Measurements from ENCODE around the gene EGR1. TPM values are rescaled to one million over a fixed set of nuclear protein-coding genes. Genes with fewer than 3 reads are reported as not detected.

EGR1 gene
- polyA plus RNA-seq, 1 donor from 2014 or later, result 15.6 TPM

GRCh38 chr5:138438003-138438723 is 27.1 kb upstream of the EGR1 start:
- peak overlapping the region; percentile 88 for H3K27ac ChIP-seq (ENCODE audit: low read length)
- H3K36me3 ChIP-seq (ENCODE audit: insufficient read depth, low read length), result no peaks in the 10 kb centered on the region

More at GRCh38 chr5:138438003-138438723, 27.1 kb upstream of the EGR1 start:
- no peaks in the 10 kb centered on the region for H4K20me1 ChIP-seq (ENCODE audit: insufficient read depth)
- H3K4me3 ChIP-seq (ENCODE audit: low read length), result peak overlapping the region; percentile 71
- peak overlapping the region; percentile 91 for H3K9ac ChIP-seq (ENCODE audit: low read length)
- H3K9me3 ChIP-seq (ENCODE audit: low read length), result no peaks in the 10 kb centered on the region
- no peaks in the 10 kb centered on the region for H3K27me3 ChIP-seq (ENCODE audit: insufficient read depth, low read depth, low read length)
- H3K79me2 ChIP-seq (replicated peaks; ENCODE audit: insufficient read depth, low read length), result peaks cover 20% of the 10 kb centered on the region
- H3K9me2 ChIP-seq (ENCODE audit: insufficient read depth, low read length), result no peaks in the 10 kb centered on the region
- H2AFZ ChIP-seq (ENCODE audit: low read depth, low read length), result peak overlapping the region; percentile 76
- no peaks in the 10 kb centered on the region for H3F3A ChIP-seq (ENCODE audit: insufficient read depth, low read length, poor library complexity, severe bottlenecking)
- H3K4me2 ChIP-seq (ENCODE audit: low read length), result peak overlapping the region; percentile 82
- TF ChIP-seq MXI1 (conservative IDR thresholded peaks at IDR 0.05; ENCODE audit: poor library complexity, severe bottlenecking) (no peak), EZH2 (IDR thresholded peaks at IDR 0.05; ENCODE audit: borderline replicate concordance, insufficient read depth, low read length, poor library complexity, severe bottlenecking) (no peak), POLR2AphosphoS5 (IDR thresholded peaks at IDR 0.05) (no peak), CTCF (IDR thresholded peaks at IDR 0.05; ENCODE audit: poor library complexity, severe bottlenecking) (no peak), RAD21 (conservative IDR thresholded peaks at IDR 0.05) (no peak), EP300 (conservative IDR thresholded peaks at IDR 0.05; ENCODE audit: poor library complexity, severe bottlenecking) (no peak), TAF1 (IDR thresholded peaks at IDR 0.05; ENCODE audit: low read depth) (no peak), SMC3 (conservative IDR thresholded peaks at IDR 0.05; ENCODE audit: poor library complexity) (no peak), REST (IDR thresholded peaks at IDR 0.05; ENCODE audit: borderline replicate concordance) (no peak)

All from neural cell (in vitro differentiated cells).